GM12864 (cell line): Measurements from ENCODE around the gene TIGAR.
A peak's percentile ranks its signal among the peaks of the same experiment; 100 is the strongest.

Experiments used
- DNase-seq: peaks from one replicate; pipeline ENCODE4 v3.0.0-alpha.2; 2011; ENCODE audit warnings: low read depth
- H3K4me3 ChIP-seq: 2 replicates; pipeline ENCODE4 v1.5.1; 2011; ENCODE audit warnings: mild to moderate bottlenecking, low read depth, low read length, control low read depth
- TF ChIP-seq, protein P1 (sequence below): IDR thresholded peaks from 2 replicates; pipeline ENCODE4 v1.5.1; 2011; ENCODE audit warnings: low read depth, mild to moderate bottlenecking, moderate library complexity, low read length, control low read depth, inconsistent platforms; ENCODE audit errors: missing control alignments

TIGAR gene

DNA sequence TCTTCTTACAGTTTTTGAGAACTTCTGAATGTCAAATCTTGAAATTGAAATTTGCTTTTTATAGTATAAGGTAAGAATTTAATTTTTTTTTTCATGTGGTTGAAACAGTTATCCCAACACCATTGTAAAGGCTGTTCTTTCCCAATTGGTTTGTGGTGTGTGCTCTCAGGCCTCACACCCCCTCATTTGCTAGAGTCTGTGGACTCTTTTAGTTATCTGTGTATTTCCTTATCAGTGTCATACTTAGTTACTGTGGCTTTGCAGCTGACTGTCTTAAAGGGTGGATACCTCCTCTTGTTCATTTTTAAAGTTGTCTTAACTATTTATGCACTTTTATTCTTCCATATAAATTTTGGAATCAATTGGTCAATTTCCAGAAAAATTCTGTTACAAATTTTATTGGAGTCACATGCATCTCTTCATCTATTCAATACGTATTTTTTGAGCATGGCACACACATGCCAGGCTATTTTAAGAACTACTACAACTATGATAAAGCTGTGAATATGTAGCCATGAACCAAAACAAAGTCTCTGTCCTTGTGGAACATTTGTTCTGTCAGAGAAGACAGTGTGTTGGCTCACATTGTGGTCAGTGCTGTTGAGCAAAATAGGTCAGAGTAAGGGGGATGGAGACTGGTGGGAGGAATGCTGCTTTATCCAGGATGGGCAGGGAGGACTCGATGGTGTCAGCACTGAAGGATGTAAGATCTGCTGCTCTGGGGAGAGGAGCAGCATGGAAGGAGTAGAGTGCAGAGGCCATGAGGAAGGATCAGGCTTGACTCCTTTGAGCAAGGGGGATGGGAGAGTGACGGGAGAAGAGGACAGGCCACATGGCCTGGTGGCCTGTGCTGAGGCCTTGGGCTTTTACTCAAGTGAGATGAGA lies 34.4 kb downstream of the TIGAR start:
- H3K4me3 ChIP-seq, result no peak overlapping the region
- DNase-seq, result no peak
- TF ChIP-seq, protein P1, sequence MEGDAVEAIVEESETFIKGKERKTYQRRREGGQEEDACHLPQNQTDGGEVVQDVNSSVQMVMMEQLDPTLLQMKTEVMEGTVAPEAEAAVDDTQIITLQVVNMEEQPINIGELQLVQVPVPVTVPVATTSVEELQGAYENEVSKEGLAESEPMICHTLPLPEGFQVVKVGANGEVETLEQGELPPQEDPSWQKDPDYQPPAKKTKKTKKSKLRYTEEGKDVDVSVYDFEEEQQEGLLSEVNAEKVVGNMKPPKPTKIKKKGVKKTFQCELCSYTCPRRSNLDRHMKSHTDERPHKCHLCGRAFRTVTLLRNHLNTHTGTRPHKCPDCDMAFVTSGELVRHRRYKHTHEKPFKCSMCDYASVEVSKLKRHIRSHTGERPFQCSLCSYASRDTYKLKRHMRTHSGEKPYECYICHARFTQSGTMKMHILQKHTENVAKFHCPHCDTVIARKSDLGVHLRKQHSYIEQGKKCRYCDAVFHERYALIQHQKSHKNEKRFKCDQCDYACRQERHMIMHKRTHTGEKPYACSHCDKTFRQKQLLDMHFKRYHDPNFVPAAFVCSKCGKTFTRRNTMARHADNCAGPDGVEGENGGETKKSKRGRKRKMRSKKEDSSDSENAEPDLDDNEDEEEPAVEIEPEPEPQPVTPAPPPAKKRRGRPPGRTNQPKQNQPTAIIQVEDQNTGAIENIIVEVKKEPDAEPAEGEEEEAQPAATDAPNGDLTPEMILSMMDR, result no peak

DNA sequence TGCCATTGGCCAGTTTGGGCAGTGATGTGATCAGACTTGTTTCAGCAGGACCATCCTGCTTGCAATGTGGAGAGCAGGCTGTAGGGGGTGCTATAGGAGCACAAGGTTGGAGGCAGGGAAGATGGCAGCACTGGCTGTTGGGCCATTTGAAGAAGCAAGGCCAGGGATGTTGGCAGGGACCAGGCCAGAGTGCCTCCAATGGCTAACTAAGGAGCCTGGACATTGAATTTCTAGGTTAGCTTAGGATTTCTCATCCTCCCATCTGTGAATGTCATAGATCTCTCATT lies 35.0 kb downstream of the TIGAR start:
- TF ChIP-seq, protein P1, result peak; percentile 83
- H3K4me3 ChIP-seq, result no peak overlapping the region
- DNase-seq, result peak; percentile 24

- TF ChIP-seq, protein P1, result no peak
- DNase-seq, result no peak
- no peak overlapping the region for H3K4me3 ChIP-seq
Measured at GRCh38 chr12:4366090-4366489, 45.1 kb downstream of the TIGAR start.

DNA sequence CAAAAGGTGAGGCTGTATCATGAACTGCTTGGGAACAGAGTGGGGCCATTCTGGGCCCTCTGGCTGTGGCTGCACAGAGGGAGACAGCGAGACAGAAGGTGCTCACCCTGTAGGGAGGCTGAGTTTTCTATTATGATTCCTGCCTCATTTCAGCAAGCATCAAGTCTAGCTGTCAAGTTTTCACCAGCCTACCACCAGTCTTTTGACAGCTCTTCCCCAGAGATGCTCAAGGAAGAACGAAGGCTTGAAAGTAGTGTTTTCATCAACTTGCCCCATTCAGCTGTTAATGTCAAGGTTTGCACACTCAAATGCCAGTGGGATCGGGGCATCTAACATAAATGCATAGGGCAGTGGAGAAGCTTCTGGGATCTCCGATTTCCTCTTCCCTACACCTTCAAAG lies 48.5 kb downstream of the TIGAR start:
- TF ChIP-seq, protein P1, result no peak
- no peak for DNase-seq
- H3K4me3 ChIP-seq, result no peak overlapping the region

- DNase-seq, result no peak
- TF ChIP-seq, protein P1, result no peak
- H3K4me3 ChIP-seq, result no peak overlapping the region
Measured at GRCh38 chr12:4370265-4370664, 49.3 kb downstream of the TIGAR start.

GRCh38 chr12:4372653-4373052 lies 51.6 kb downstream of the TIGAR start:
- H3K4me3 ChIP-seq, result no peak overlapping the region
- TF ChIP-seq, protein P1, result peak; percentile 2
- DNase-seq, result no peak

DNA sequence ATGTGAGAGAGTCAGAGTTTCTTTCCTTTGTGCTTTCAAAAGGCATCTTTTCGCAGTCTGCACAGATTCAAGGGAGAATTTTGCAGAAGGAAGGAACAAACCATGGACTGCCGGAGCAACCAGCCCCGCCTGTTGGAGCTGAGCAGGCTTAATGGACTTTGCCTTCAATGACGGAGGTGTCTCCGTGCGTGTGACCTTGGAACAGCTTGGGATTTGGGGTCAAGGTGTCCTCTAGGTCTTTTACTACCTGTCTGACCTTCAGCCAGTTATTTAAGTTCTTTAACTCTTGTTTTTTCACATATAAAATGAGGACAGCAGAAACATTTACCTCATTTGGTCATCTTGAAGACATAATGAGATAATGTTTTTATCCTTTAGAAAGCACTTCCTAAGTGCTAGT lies 54.4 kb downstream of the TIGAR start:
- TF ChIP-seq, protein P1, result no peak
- no peak overlapping the region for H3K4me3 ChIP-seq
- DNase-seq, result no peak
